ENCODE results near the gene ATP6V1G2.

DNA sequence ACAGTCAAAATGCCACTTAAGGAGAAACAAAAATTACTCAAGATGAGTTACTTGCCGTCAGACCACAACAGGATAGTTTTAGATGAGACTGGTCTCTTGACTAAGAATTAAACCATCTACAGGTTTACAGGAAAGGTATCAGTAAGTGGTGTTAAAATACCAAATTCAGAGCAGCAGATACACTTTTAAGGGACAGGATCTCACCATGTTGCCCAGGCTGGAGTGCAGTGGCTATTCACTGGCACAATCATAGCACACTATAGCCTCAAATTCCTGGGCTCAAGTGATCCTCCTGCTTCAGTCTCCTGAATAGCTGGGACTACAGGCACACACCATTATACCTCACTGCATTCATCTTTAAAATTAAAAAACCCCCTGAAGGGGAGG lies 13.0 kb downstream of the ATP6V1G2 start:
- TF ChIP-seq EZH2 (IDR thresholded peaks at IDR 0.05; ENCODE audit: low read depth, unreplicated experiment) (no peak), EZH2phosphoT487 (IDR thresholded peaks at IDR 0.05; ENCODE audit: unreplicated experiment) (no peak), POLR2AphosphoS5 (IDR thresholded peaks at IDR 0.05; ENCODE audit: low read depth) (no peak), ZNF114 (CRISPR knock-in tag; IDR thresholded peaks at IDR 0.05) (no peak), STAT1 (IDR thresholded peaks at IDR 0.05; ENCODE audit: unreplicated experiment) (no peak), JUNB (IDR thresholded peaks at IDR 0.05; ENCODE audit: unreplicated experiment) (no peak), NANOG (IDR thresholded peaks at IDR 0.05; ENCODE audit: borderline replicate concordance) (no peak), CREB1 (CRISPR knock-in tag; IDR thresholded peaks at IDR 0.05; ENCODE audit: low read depth) (no peak)
- TF ChIP-seq, protein P1, sequence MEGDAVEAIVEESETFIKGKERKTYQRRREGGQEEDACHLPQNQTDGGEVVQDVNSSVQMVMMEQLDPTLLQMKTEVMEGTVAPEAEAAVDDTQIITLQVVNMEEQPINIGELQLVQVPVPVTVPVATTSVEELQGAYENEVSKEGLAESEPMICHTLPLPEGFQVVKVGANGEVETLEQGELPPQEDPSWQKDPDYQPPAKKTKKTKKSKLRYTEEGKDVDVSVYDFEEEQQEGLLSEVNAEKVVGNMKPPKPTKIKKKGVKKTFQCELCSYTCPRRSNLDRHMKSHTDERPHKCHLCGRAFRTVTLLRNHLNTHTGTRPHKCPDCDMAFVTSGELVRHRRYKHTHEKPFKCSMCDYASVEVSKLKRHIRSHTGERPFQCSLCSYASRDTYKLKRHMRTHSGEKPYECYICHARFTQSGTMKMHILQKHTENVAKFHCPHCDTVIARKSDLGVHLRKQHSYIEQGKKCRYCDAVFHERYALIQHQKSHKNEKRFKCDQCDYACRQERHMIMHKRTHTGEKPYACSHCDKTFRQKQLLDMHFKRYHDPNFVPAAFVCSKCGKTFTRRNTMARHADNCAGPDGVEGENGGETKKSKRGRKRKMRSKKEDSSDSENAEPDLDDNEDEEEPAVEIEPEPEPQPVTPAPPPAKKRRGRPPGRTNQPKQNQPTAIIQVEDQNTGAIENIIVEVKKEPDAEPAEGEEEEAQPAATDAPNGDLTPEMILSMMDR (conservative IDR thresholded peaks at IDR 0.05; ENCODE audit: low read depth in 2 of 2): no peak
- TF ChIP-seq, protein P2, sequence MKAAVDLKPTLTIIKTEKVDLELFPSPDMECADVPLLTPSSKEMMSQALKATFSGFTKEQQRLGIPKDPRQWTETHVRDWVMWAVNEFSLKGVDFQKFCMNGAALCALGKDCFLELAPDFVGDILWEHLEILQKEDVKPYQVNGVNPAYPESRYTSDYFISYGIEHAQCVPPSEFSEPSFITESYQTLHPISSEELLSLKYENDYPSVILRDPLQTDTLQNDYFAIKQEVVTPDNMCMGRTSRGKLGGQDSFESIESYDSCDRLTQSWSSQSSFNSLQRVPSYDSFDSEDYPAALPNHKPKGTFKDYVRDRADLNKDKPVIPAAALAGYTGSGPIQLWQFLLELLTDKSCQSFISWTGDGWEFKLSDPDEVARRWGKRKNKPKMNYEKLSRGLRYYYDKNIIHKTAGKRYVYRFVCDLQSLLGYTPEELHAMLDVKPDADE (IDR thresholded peaks at IDR 0.05): no peak
- TF ChIP-seq, protein P3, sequence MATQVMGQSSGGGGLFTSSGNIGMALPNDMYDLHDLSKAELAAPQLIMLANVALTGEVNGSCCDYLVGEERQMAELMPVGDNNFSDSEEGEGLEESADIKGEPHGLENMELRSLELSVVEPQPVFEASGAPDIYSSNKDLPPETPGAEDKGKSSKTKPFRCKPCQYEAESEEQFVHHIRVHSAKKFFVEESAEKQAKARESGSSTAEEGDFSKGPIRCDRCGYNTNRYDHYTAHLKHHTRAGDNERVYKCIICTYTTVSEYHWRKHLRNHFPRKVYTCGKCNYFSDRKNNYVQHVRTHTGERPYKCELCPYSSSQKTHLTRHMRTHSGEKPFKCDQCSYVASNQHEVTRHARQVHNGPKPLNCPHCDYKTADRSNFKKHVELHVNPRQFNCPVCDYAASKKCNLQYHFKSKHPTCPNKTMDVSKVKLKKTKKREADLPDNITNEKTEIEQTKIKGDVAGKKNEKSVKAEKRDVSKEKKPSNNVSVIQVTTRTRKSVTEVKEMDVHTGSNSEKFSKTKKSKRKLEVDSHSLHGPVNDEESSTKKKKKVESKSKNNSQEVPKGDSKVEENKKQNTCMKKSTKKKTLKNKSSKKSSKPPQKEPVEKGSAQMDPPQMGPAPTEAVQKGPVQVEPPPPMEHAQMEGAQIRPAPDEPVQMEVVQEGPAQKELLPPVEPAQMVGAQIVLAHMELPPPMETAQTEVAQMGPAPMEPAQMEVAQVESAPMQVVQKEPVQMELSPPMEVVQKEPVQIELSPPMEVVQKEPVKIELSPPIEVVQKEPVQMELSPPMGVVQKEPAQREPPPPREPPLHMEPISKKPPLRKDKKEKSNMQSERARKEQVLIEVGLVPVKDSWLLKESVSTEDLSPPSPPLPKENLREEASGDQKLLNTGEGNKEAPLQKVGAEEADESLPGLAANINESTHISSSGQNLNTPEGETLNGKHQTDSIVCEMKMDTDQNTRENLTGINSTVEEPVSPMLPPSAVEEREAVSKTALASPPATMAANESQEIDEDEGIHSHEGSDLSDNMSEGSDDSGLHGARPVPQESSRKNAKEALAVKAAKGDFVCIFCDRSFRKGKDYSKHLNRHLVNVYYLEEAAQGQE (IDR thresholded peaks at IDR 0.05; ENCODE audit: unreplicated experiment): no peak
- TF ChIP-seq, protein P4, sequence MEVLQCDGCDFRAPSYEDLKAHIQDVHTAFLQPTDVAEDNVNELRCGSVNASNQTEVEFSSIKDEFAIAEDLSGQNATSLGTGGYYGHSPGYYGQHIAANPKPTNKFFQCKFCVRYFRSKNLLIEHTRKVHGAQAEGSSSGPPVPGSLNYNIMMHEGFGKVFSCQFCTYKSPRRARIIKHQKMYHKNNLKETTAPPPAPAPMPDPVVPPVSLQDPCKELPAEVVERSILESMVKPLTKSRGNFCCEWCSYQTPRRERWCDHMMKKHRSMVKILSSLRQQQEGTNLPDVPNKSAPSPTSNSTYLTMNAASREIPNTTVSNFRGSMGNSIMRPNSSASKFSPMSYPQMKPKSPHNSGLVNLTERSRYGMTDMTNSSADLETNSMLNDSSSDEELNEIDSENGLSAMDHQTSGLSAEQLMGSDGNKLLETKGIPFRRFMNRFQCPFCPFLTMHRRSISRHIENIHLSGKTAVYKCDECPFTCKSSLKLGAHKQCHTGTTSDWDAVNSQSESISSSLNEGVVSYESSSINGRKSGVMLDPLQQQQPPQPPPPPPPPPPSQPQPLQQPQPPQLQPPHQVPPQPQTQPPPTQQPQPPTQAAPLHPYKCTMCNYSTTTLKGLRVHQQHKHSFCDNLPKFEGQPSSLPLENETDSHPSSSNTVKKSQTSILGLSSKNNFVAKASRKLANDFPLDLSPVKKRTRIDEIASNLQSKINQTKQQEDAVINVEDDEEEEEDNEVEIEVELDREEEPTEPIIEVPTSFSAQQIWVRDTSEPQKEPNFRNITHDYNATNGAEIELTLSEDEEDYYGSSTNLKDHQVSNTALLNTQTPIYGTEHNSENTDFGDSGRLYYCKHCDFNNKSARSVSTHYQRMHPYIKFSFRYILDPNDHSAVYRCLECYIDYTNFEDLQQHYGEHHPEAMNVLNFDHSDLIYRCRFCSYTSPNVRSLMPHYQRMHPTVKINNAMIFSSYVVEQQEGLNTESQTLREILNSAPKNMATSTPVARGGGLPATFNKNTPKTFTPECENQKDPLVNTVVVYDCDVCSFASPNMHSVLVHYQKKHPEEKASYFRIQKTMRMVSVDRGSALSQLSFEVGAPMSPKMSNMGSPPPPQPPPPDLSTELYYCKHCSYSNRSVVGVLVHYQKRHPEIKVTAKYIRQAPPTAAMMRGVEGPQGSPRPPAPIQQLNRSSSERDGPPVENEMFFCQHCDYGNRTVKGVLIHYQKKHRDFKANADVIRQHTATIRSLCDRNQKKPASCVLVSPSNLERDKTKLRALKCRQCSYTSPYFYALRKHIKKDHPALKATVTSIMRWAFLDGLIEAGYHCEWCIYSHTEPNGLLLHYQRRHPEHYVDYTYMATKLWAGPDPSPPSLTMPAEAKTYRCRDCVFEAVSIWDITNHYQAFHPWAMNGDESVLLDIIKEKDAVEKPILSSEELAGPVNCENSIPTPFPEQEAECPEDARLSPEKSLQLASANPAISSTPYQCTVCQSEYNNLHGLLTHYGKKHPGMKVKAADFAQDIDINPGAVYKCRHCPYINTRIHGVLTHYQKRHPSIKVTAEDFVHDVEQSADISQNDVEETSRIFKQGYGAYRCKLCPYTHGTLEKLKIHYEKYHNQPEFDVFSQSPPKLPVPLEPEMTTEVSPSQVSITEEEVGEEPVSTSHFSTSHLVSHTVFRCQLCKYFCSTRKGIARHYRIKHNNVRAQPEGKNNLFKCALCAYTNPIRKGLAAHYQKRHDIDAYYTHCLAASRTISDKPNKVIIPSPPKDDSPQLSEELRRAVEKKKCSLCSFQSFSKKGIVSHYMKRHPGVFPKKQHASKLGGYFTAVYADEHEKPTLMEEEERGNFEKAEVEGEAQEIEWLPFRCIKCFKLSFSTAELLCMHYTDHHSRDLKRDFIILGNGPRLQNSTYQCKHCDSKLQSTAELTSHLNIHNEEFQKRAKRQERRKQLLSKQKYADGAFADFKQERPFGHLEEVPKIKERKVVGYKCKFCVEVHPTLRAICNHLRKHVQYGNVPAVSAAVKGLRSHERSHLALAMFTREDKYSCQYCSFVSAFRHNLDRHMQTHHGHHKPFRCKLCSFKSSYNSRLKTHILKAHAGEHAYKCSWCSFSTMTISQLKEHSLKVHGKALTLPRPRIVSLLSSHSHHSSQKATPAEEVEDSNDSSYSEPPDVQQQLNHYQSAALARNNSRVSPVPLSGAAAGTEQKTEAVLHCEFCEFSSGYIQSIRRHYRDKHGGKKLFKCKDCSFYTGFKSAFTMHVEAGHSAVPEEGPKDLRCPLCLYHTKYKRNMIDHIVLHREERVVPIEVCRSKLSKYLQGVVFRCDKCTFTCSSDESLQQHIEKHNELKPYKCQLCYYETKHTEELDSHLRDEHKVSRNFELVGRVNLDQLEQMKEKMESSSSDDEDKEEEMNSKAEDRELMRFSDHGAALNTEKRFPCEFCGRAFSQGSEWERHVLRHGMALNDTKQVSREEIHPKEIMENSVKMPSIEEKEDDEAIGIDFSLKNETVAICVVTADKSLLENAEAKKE (CRISPR knock-in tag; IDR thresholded peaks at IDR 0.05): no peak

Data from GM23338 (cell line).